ENCODE results near the gene CRIP2.

- TF ChIP-seq EP300 (IDR thresholded peaks at IDR 0.05; ENCODE audit: borderline replicate concordance) = no peak
- no peak for TF ChIP-seq NFIC (IDR thresholded peaks at IDR 0.05)
- no peak for TF ChIP-seq RAD21 (IDR thresholded peaks at IDR 0.05; ENCODE audit: low read depth)
- no peak for TF ChIP-seq TEAD4 (IDR thresholded peaks at IDR 0.05)
- no peak for TF ChIP-seq EGR1 (IDR thresholded peaks at IDR 0.05)
- no peak for TF ChIP-seq CREB1 (IDR thresholded peaks at IDR 0.05; ENCODE audit: low read depth)
- TF ChIP-seq REST (IDR thresholded peaks at IDR 0.05; ENCODE audit: low read depth) = no peak
- TF ChIP-seq, protein P1, sequence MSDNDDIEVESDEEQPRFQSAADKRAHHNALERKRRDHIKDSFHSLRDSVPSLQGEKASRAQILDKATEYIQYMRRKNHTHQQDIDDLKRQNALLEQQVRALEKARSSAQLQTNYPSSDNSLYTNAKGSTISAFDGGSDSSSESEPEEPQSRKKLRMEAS (IDR thresholded peaks at IDR 0.05) = no peak
- TF ChIP-seq TAF1 (IDR thresholded peaks at IDR 0.05; ENCODE audit: low read depth) = no peak
- TF ChIP-seq CEBPB (IDR thresholded peaks at IDR 0.05) = no peak
- TF ChIP-seq, protein P2, sequence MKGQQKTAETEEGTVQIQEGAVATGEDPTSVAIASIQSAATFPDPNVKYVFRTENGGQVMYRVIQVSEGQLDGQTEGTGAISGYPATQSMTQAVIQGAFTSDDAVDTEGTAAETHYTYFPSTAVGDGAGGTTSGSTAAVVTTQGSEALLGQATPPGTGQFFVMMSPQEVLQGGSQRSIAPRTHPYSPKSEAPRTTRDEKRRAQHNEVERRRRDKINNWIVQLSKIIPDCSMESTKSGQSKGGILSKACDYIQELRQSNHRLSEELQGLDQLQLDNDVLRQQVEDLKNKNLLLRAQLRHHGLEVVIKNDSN (IDR thresholded peaks at IDR 0.05) = no peak
Observed at GRCh38 chr14:105445290-105445689, 29.3 kb upstream of the CRIP2 start.

Measured in Ishikawa (cell line).